ENCODE measurements around the gene HMX1.

The HMX1 gene

DNA sequence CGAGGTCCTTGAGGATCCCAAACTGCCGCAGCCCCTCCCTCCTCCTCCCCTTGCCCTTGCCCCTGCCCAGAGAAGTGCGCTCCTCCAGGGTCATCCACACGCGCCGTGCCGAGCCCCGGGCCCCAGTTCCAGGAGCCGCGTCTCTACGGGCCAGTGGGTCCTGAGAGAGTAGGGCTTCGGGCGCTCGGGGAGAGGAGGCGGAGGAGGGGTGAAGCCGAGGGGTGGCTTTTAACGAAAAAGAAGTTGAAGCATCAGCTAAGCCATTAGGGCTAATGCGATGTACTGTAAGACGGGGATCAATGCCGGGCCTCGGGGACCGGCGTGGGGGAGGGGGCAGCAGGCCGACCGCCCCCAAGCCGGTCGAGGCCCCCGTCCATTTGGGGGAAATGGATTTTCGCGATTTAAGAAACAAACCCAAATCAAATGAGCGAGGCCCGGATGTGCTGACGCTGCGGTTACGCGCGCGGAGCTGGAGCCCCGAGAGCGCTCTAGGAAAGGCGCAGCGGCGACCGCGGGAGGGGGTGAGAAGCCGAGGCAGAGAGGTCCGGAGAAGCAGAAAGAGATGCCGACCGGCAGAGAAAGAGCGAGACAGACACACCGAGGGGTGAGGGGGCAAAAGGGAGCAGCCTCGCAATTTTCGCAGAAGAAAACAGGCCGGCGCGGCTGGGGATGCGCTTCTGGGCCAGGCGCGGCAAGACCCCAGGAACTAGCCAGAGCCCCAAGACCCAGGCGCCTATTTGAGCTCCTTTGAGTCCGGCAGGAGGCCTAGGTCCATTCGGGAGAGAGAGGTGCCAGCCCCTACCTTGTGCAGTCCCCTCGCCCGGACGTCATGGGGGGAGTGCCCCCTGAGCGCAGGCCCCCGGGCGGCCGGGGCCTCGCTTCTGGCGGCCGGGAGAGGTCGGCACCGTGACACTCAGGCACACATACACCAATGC is 13.6 kb downstream of the HMX1 start:
- no peak for DNase-seq (ENCODE audit: extremely low read depth in 1 of 2, low read depth in 1 of 2)

DNA sequence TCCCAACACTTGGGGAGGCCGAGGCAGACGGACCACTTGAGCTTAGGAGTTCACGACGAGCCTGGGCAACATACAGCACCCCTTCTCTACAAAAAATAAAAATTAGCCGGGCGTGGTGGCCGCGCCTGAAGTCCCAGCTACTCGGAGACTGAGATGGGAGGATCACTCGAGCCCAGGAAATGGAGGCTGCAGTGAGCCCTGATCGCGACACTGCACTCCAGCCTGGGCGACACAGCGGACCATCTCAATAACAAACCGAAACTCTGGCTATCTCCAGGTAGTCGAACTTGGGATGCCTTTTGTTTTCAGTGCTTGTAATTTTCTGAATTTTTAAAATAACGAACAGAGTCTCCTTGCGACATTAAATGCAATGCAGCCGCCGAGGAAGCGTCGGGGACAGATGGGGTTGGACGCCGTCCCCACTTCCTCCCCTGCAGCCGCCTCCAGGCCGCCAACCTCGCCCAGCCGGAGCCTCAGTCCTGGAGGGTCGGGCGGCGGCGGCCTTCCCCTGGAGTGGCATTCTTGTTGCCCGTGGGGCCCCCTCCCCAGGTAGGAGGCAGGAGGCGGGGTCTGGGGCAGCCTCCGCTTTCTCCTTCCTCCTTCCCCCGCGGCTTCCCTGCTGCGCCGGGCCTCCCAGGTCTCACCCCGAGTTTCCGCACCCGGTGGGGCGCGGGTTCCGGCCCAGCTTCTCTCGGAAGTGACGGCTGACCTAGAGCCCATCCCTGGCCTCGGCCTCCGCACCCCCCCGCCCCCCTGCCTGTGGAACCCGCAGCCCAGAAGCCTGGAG is 14.6 kb downstream of the HMX1 start:
- no peak for DNase-seq (ENCODE audit: extremely low read depth in 1 of 2, low read depth in 1 of 2)

DNA sequence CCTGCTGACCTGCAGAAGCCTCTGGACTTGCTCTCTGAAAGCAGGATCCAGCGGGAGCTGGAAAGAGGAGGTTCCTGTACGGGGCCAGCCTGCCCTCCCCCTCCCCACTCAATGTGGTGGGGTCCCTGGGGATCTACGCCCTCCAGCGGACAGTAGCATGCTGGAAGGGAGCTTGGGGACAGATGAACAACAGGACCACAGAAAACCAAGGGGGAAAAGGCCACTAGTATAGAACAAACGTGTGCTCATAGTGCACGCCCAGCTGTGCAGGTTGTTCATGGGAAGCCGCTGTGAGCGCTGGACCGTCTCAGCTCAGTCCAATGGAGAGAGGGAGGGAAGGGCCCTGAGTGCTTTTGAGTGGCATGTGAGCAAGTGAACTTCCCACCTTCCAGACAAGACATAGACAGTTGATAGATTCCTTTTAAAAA is 15.8 kb downstream of the HMX1 start:
- no peak for DNase-seq (ENCODE audit: extremely low read depth in 1 of 2, low read depth in 1 of 2)

DNA sequence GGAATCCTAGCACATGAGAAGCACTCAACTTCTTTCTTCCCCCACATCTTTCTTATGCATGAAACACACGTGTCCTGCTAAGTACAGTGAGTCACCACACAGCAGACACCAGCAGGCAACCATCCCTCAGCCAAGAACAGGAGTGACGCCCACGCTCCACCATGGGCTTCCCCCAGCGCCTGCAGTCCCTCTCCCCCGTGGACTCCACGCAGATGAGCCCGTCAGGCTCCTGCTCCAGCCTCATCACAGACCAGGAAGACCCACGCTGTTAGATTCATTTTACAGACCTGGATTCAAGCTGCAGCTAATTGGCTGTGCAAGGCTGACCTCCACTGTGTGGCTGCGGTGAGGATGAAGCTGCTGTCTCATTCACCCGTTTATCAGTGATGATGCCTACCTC is 16.7 kb downstream of the HMX1 start:
- no peak for DNase-seq (ENCODE audit: extremely low read depth in 1 of 2, low read depth in 1 of 2)

DNA sequence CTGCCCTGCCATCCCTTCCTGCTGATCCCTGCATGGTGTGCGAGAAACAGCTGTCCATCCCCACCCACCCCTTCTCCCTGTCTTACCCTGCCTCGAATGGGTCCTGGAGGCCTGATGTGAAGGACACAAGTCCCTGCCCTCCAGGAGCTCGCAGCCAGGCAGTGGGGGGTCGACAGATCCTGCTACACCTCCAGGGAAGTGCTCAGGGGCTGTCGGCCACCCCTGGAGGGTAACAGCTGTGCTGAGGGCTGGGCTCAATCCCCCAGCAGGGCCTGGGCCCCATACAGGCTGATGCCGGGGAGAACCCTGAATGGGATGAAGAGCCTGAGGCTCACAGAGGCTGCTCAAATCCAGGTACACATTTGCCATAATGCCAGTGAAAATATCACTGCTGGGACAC is 17.6 kb downstream of the HMX1 start:
- no peak for DNase-seq (ENCODE audit: extremely low read depth in 1 of 2, low read depth in 1 of 2)

DNA sequence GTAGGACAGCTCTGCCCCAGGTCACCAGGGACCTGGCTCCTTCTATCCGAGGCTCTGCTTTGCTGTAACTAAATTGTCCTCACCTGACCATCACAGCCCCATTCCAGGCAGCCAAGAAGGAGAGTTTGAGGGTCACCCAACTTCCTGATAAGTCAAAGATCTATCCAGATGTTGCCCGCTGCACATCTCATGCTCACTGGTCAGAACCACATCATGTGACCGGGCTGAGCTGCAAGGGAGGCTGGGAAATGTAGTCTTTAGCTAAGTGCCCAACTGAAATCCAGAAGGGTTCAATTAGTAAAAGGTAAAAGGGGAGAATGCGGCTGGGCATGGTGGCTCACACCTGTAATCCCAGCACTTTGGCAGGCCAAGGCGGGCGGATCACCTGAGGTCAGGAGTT is 18.4 kb downstream of the HMX1 start:
- DNase-seq (ENCODE audit: extremely low read depth in 1 of 2, low read depth in 1 of 2): no peak

DNA sequence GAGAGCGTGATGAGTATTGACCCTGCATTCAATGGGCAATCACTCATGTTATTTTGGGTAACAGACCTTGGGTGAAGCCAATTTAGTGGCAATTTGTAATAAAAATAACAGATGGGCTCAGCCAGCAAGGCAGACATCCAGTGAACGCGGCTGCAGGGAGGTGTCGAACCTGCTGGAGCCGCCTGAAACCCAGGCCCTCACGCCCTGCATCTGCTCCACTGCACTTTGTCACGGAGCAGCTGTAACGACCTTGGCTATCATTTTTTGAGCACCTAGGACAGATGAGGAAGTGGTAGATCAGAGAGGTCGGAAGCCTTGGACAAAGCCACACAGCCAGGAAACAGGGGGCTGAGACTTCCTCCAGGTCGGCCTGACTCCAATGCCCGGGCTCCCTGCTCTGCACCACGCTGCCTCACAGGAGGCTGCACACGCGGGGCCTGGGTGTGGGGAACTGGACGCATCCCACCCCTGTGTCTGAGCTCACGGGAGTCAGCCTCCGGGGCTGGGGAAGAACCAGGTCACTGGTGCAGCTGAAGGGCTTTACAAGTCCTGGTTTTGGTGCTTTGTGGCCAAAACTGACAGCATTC is 19.4 kb downstream of the HMX1 start:
- DNase-seq (ENCODE audit: extremely low read depth in 1 of 2, low read depth in 1 of 2): no peak

DNA sequence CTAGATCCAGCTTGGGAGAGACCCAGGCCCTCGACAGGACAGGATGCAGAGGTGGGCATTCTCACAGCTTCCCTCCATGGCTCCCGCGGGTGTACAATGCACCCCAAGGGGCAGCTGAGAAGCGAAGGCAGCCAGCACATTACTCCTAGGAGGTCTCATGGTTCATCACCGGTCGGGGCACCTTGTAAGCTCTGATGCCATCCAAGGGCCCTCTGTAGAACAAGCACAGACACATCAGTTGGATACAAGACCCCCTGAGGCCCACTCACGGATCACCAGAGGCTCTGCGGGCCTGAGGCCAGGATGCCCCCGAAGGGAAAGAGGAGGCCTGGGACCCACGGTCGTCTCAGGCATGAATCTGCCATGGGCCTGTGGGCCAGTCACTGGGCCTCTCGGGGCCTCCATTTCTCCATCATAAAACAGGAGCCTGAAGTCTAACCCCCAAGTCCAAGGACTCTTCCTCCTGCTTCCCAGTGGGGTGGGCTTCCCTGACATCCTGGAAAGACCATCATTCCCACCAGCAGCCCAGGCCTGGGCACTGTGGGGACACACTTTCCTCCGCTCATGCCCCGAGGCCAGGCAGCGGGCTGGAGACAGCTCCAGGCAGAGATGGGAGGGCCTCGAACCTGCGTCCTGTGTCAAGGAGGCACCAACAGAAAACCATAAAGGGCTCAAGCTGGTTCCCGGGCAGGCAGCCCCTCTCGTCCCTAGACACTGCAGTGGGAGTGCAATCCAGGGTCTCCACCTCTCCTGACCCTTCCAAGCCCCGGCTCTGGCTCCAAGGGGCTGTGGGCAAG is 20.1 kb downstream of the HMX1 start:
- DNase-seq (ENCODE audit: extremely low read depth in 1 of 2, low read depth in 1 of 2): no peak

DNA sequence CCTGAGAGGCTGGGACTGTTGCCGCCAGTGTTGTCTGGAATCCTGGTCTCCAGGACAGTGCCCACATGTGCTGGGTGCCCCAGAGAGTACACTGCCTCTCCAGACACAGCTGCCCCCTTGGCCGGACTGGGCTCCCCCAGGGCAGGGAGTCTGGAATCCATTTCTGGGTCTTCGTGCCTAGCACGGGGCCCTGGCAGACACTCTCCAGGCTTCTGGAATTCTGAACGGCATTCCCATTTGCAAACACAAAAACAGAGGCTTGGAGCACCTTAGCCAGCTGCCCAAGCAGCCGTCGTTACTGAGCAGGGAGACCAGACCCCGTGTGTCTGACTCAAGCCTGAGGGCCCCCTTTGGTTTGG is 20.8 kb downstream of the HMX1 start:
- DNase-seq (ENCODE audit: extremely low read depth in 1 of 2, low read depth in 1 of 2): no peak

DNA sequence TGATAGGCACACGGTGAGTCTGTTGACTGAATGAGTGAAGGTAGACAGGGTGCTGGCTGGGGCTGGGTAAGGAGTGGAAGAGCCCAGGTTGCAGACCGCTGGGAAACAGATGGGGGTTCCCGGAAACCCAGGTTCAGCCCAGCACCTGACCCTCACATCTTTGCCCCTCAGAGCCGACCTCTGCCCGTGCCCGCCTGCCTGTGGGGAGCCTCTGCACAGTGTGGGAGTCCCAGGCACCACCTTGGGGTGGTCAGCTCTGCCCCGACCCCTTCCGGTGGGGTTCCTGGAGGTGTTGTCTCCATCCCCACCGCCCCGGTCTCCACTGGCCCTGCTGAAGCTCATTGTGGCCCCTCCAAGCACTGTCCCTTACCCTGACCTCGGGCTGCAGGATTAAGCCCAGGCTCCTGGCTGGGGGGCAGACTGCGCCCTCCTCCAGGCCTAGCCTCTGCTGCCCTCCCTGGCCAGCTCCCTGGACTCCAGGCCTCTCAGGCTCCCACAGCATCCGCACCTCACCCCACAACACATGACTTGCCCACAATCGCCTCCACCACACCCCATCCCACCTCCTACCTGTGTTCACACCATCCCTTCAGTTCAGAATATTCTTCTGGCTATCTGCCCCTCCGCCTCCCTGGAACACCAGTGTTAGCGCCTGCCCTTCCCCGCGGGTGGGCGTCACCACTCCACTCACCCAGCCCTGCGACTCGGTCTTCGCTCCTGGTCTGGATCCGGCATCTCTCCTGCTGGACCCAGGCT is 21.4 kb downstream of the HMX1 start:
- DNase-seq (ENCODE audit: extremely low read depth in 1 of 2, low read depth in 1 of 2): no peak

DNA sequence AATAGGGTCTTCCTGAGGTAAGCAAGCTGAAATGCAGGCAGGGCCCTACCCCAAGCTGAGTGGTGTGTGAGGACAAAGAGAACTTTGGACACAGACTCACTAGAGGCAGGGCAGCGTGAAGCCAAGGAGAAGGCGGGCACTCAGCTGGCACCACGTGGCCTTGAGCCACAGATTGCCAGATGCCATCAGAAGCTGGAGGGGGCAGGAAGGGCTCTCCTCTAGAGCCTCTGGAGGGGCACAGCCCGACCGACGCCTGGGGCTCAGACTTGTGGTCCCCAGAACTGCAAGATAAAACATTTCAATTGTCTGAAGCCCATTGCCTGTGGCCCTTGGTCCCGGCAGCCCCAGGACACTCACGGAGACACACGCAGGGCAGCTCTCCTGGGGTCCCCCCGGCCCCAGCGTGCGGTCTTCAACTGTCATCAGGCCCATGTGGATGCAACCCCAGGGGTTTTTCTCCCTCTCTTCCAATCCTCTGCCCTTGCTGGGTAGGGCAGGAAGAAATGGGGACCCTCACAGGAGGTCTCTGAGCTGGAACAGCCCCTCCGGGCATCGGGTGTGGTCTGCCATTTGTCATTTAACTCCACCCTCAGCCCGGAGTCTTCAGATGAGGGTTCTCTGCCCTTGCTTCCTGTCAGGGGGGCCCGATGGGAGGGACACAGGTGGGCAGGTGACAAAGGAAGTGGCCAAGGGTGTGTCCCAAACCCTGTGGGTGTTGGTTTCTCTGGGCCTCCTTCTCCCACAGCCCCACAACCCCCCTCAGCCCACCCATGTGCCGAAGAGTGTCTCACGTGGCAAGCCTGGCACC is 22.2 kb downstream of the HMX1 start:
- no peak for DNase-seq (ENCODE audit: extremely low read depth in 1 of 2, low read depth in 1 of 2)

DNA sequence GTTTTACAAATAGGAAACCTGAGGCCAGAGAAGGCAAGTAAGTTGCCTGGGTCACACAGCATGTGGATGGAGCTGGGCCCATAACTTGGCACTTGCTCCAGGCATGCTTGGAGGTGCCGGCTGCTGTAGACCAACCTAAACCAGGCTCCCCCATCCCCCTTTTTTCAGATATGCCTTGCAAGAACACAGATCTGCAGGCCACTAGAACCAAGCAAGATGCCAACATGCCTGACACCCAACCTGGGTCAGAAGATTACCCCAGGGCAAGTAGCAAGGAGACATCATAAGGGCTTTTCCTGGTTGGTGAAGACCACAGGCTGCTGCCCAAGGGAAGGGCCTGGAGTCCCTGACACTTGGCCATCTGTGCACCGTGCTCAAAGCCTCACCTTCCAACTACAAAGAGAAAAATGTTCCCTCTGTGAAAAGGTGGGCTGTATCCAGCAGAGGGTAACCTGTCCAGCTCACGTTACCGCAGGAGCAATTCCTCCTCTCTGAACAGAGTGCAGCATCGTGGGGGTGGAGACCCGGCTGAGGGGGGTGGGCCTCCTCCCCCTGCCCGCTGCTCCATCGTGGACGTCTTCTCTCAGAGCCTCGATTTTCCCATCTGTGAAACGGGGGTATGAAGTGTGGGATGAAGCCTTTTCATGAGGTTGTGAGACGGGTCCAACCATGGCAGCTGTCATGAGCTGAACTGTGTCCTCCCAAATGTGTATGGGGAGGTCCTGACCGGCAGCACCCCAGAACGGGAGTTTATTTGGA is 23.0 kb downstream of the HMX1 start:
- no peak for DNase-seq (ENCODE audit: extremely low read depth in 1 of 2, low read depth in 1 of 2)

DNA sequence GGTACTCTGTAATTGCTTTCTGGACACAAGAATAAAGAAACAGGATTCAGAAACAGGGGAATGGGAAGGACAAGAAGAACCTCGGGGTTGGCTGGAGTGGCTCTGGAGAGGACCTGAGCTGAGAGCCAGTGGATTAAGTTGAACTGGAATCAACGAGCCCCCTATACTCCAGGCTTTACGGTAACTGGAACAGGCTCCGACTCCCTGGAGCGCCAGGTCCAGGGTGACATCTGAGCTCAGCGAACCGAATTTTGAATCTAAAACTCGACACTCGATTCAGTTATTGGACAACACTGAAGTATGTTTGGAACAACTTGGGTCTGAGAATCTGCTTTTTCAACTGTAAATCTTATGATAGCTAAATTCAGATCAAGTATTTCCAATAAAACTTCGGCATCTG is 23.9 kb downstream of the HMX1 start:
- no peak for DNase-seq (ENCODE audit: extremely low read depth in 1 of 2, low read depth in 1 of 2)

DNA sequence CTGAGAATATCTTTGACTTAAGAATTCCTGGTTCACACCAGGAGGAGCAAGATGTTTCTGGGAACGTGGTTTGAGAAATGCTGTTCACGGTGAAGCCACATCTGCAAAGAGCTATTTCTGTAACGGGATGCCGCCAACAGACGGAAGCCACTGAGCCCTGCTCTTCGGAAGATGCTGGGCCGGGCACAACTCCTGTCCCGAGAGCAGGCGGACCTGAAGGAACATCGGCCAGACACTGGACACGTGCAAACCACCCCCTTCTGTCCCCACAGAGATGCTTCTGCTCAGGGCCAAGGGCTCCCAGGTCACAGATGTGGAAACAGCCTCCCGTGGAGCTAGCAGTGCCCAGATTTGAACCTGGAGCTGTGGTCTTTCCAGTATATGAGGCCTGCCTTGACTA is 24.3 kb downstream of the HMX1 start:
- DNase-seq (ENCODE audit: extremely low read depth in 1 of 2, low read depth in 1 of 2): no peak

DNA sequence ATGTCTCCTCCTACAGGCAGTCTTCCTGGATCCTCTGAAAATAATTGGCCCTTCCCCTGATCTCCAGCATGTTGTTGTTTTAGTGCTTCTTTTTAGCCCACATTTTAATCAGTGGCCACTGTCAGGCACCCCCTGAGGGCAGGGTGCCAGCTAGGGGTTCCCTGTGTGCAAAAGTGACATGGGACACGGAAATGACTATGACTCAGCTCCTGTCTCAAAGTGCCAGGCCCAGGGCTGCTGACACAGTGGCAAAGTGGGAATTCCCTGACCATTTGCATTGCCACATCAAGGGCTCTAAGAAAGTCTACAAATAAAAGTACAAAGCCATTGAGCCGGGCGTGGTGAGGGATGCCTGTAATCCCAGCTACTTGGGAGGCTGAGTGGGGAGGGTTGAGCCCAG is 24.8 kb downstream of the HMX1 start:
- no peak for DNase-seq (ENCODE audit: extremely low read depth in 1 of 2, low read depth in 1 of 2)

DNA sequence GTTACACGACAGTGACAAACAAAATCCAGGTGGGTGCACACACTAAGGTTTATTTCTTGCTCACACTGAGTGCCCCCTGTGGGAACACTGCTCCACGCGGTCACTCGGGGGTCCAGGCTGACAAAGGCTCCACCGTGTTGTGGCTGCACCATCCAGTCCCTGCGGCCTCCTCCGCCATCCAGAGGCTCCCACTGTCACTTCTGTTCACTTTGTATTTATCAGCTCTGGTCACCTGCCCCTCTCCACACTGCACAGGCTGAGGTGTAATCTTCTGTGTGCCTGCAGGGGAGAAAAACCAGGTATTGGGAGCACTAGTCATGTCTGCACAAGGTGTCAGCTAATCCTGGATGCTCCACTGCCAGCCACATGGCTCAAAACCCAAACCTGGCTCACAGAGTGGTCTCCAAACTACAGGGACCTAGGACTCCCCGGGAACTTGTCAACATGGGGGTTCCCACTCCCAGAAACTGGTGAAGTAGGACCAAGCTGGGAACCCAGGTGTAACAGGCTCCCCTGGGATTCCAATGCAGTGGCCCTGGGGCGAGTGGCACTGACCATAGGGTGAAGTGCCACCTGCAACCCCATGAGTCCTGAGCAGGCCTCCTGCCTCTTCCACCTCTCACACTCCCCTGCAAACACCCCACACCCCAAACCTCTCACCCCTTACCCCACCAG is 25.5 kb downstream of the HMX1 start:
- no peak for DNase-seq (ENCODE audit: extremely low read depth in 1 of 2, low read depth in 1 of 2)

DNA sequence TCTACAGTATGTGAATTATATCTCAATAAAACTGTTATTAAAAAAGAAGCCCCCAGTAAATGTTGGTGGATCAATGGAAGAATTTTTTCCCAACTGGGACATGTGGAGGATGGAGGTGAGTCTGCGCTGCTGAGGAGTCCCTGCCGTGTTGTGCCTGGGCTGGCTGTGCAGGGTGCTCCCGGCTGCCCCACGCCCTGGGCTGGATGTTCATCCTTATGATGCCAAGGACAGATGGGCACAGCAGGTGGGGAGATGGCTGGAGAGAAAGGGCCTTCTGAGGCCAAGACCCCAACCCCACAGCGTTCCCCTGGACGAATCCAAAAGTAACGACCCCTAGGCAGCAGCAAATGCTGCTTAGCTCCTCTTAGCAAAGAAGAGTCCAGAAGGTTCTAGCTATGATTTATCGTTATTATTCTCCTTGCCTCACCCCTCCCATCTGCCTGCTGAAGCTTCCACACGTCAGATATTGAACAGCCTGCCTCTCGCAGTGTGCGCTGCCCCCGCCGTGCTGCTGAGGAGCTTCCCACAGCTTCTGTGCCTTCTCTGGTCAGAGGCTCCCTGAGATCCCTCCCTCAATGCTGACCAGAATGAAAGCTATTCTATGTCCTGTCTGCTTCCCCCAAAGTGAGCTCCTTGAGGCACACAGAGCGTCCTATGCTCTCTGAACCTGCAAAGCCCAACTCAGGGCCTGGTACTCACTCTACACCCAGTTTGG is 26.5 kb downstream of the HMX1 start:
- DNase-seq (ENCODE audit: extremely low read depth in 1 of 2, low read depth in 1 of 2): no peak

DNA sequence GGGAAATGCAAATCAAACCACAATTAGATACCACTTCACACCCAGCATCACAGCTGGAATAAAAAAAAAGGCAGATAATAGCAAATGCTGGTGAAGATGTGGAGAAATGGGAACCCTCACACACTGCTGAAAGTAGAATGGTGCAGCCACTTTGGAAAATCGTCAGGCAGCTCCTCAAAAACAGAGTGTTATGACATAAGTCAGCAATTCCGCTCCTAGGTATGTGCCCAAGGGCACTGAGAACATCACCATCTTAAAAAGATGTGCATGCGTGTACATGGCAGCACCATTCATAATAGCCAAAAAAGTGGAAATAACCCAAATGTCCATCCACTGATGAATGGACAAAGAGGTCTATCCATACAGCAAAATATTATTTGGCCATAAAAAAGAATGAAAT is 28.0 kb downstream of the HMX1 start:
- no peak for DNase-seq (ENCODE audit: extremely low read depth in 1 of 2, low read depth in 1 of 2)

Data from stimulated activated CD8-positive, alpha-beta memory T cell treated with anti-CD3 and anti-CD28 coated beads, Interleukin-7, amount 100 ng/mL, for 48 hours (primary cell).